NCI-H446 (cell line): ENCODE results near the gene AK1.

Experiments
- DNase-seq, 2 experiments: peaks; one replicate each; lab custom pipeline; 2025; lab: John Stamatoyannopoulos, UW

AK1 gene

GRCh38 chr9:127877566-127877998 lies at the start of gene AK1:
Gene AK1 (minus strand): TSS chr9:127877675. CDS start chr9:127874617, 3,058 bp downstream.
- peak; percentile 12 to 59 for DNase-seq

GRCh38 chr9:127926906-127927200 lies 49.4 kb upstream of the AK1 start:
- no peak for DNase-seq

GRCh38 chr9:127925959-127926905 lies 48.8 kb upstream of the AK1 start:
- no peak for DNase-seq

GRCh38 chr9:127924736-127925444 lies 47.4 kb upstream of the AK1 start:
- no peak for DNase-seq

- DNase-seq, result no peak
These were observed 46.3 kb upstream of the AK1 start for GRCh38 chr9:127923771-127924170.

GRCh38 chr9:127923046-127923445 lies 45.6 kb upstream of the AK1 start:
- no peak for DNase-seq

GRCh38 chr9:127921557-127922120 lies 44.2 kb upstream of the AK1 start:
- peak in 1 of 2 experiments; percentile 45 for DNase-seq

- no peak for DNase-seq
These were observed 43.3 kb upstream of the AK1 start for GRCh38 chr9:127920794-127921193.

- peak in 1 of 2 experiments; percentile 25 for DNase-seq
These were observed 41.9 kb upstream of the AK1 start for GRCh38 chr9:127919253-127919815.

GRCh38 chr9:127918183-127919107 lies 41.0 kb upstream of the AK1 start:
- peak in 1 of 2 experiments; percentile 44 for DNase-seq

GRCh38 chr9:127917603-127918002 lies 40.1 kb upstream of the AK1 start:
- no peak for DNase-seq

- peak; percentile 20 to 87 for DNase-seq
These were observed 39.5 kb upstream of the AK1 start, which contains the start of gene ST6GALNAC4 for GRCh38 chr9:127916720-127917581. Gene ST6GALNAC4 (minus strand): TSS chr9:127917041. CDS start chr9:127916419, 622 bp downstream.

GRCh38 chr9:127915801-127916719 lies 38.6 kb upstream of the AK1 start:
- no peak for DNase-seq

GRCh38 chr9:127915325-127915752 lies 37.9 kb upstream of the AK1 start:
- DNase-seq, result no peak

GRCh38 chr9:127913682-127914081 lies 36.2 kb upstream of the AK1 start:
- DNase-seq, result no peak

- no peak for DNase-seq
These were observed 35.4 kb upstream of the AK1 start for GRCh38 chr9:127912882-127913281.

- no peak for DNase-seq
These were observed 34.8 kb upstream of the AK1 start for GRCh38 chr9:127912296-127912695.

GRCh38 chr9:127910613-127911205 lies 33.2 kb upstream of the AK1 start:
- DNase-seq, result peak in 1 of 2 experiments; percentile 19

GRCh38 chr9:127909839-127910273 lies 32.4 kb upstream of the AK1 start:
- no peak for DNase-seq
